HG03354 (cell line): ENCODE measurements around the gene GM2A.
"Not testable (repeated sequence)": the region's sequence is repeated elsewhere in the genome, so short reads cannot be mapped to it uniquely, and the experiment has no call there.

Source experiments
- ATAC-seq: cut with Tn5 transposase; IDR thresholded peaks from one replicate; pipeline ENCODE4 v1.9.1; 2021; ENCODE audit warnings: mild to moderate bottlenecking; ENCODE audit not compliant: unreplicated experiment, poor library complexity, severe bottlenecking

Gene GM2A

GRCh38 chr5:151281001-151281639, 28.1 kb downstream of the GM2A start:
- ATAC-seq: no peak

- no peak for ATAC-seq
Measured at GRCh38 chr5:151283120-151283825, 30.3 kb downstream of the GM2A start.

GRCh38 chr5:151284392-151284967, 31.5 kb downstream of the GM2A start:
- no peak for ATAC-seq

- ATAC-seq: no peak
Measured at GRCh38 chr5:151285683-151286082, 32.7 kb downstream of the GM2A start.

GRCh38 chr5:151286246-151286645, 33.3 kb downstream of the GM2A start:
- no peak for ATAC-seq

GRCh38 chr5:151288180-151288579, 35.2 kb downstream of the GM2A start:
- ATAC-seq: peak; percentile 51

GRCh38 chr5:151293624-151294023, 40.6 kb downstream of the GM2A start:
- ATAC-seq: no peak

GRCh38 chr5:151295138-151295537, 42.2 kb downstream of the GM2A start:
- ATAC-seq: no peak

GRCh38 chr5:151295791-151296477, 42.9 kb downstream of the GM2A start:
- no peak for ATAC-seq

- ATAC-seq: no peak
Measured at GRCh38 chr5:151296478-151296830, 43.5 kb downstream of the GM2A start.

GRCh38 chr5:151296974-151297373, 44.0 kb downstream of the GM2A start:
- no peak for ATAC-seq

- ATAC-seq: no peak
Measured at GRCh38 chr5:151298063-151298855, 45.3 kb downstream of the GM2A start.

GRCh38 chr5:151303666-151304065, 50.7 kb downstream of the GM2A start, which contains the start of gene SLC36A3:
Gene SLC36A3, minus strand, starts transcription at chr5:151303766. Its CDS starts 412 bp downstream, at chr5:151303354.
- ATAC-seq: no peak

GRCh38 chr5:151309266-151309665, 56.3 kb downstream of the GM2A start:
- not testable (repeated sequence) for ATAC-seq

- ATAC-seq: not testable (repeated sequence)
Measured at GRCh38 chr5:151309821-151310220, 56.8 kb downstream of the GM2A start.

GRCh38 chr5:151310932-151311331, 57.9 kb downstream of the GM2A start:
- no peak for ATAC-seq

GRCh38 chr5:151312756-151313324, 59.9 kb downstream of the GM2A start:
- ATAC-seq: no peak

GRCh38 chr5:151313357-151313756, 60.4 kb downstream of the GM2A start:
- no peak for ATAC-seq

- peak; percentile 92 for ATAC-seq
Measured at GRCh38 chr5:151315998-151316597, 63.1 kb downstream of the GM2A start.
